PC-3 (cell line): Measurements from ENCODE around the gene INAVA. TPM values are rescaled to one million over a fixed set of nuclear protein-coding genes. Genes with fewer than 3 reads are reported as not detected.

ENCODE experiments used
- ATAC-seq: fragments of 200-7000 bp; cut with Tn5 transposase; 2 replicates; pipeline ENCODE4 v1.9.1; 2020; ENCODE audit warnings: mild to moderate bottlenecking, moderate library complexity
- BruUV-seq: library from RNA; stranded (reverse); fragments of 400-500 nt; replicated peaks from 2 replicates; lab custom pipeline; 2021; lab: Mats Ljungman, UMichigan
- CTCF ChIA-PET: fragments of 300-600 bp; sonication (Branson Sonifier 250); formaldehyde crosslinking; loops from one replicate; lab custom pipeline; 2022; ENCODE audit warnings: antibody characterized with exemption; lab: Charles Lee
- POLR2A ChIA-PET: fragments of 300-600 bp; sonication (Branson Sonifier 250); formaldehyde crosslinking; loops from one replicate; lab custom pipeline; 2022; ENCODE audit warnings: antibody characterized with exemption; ENCODE audit not compliant: unreplicated experiment; lab: Charles Lee
- DNase-seq: peaks from one replicate; pipeline ENCODE4 v3.0.0-alpha.2; 2015
- H2AFZ ChIP-seq: fragments of 300-600 bp; sonication (generic); 2 replicates; pipeline ENCODE4 v1.6.0; 2016; ENCODE audit warnings: antibody characterized with exemption, low read length
- H3F3A ChIP-seq: fragments of 300-600 bp; sonication (generic); one replicate; pipeline ENCODE4 v1.6.0; 2017; ENCODE audit warnings: antibody characterized with exemption, low read length, control low read depth, mild to moderate bottlenecking; ENCODE audit not compliant: unreplicated experiment
- H3K27ac ChIP-seq: fragments of 300-600 bp; sonication (generic); 2 replicates; pipeline ENCODE4 v1.5.1; 2016; ENCODE audit warnings: mild to moderate bottlenecking, low read length
- H3K27me3 ChIP-seq: fragments of 300-600 bp; sonication (generic); 2 replicates; pipeline ENCODE4 v1.6.1; 2016; ENCODE audit warnings: low read length, mixed read lengths
- H3K36me3 ChIP-seq: fragments of 300-600 bp; sonication (generic); 2 replicates; pipeline ENCODE4 v1.6.1; 2016; ENCODE audit warnings: low read depth, mixed run types, low read length, mixed read lengths
- H3K4me1 ChIP-seq: fragments of 300-600 bp; sonication (generic); 2 replicates; pipeline ENCODE4 v1.5.1; 2016; ENCODE audit warnings: low read length; ENCODE audit not compliant: insufficient read depth
- H3K4me2 ChIP-seq: fragments of 300-600 bp; sonication (generic); 2 replicates; pipeline ENCODE4 v1.6.0; 2016; ENCODE audit warnings: low read length
- H3K4me3 ChIP-seq: fragments of 300-600 bp; sonication (generic); 2 replicates; pipeline ENCODE4 v1.5.1; 2016; ENCODE audit warnings: mild to moderate bottlenecking, low read length, mixed read lengths
- H3K79me2 ChIP-seq: fragments of 300-600 bp; sonication (generic); 2 replicates; pipeline ENCODE4 v1.6.1; 2017; ENCODE audit warnings: low read length, mixed read lengths
- H3K9ac ChIP-seq: fragments of 300-600 bp; sonication (generic); 2 replicates; pipeline ENCODE4 v1.6.0; 2016; ENCODE audit warnings: mild to moderate bottlenecking, low read length
- H3K9me2 ChIP-seq: fragments of 300-600 bp; sonication (generic); replicated peaks from 2 replicates; pipeline ENCODE4 v1.6.1; 2016; ENCODE audit warnings: mixed run types, low read length, mixed read lengths
- H3K9me3 ChIP-seq: fragments of 300-600 bp; sonication (generic); 2 replicates; pipeline ENCODE4 v1.6.1; 2016; ENCODE audit warnings: low read length, mixed read lengths
- H4K20me1 ChIP-seq: fragments of 300-600 bp; sonication (generic); 2 replicates; pipeline ENCODE4 v1.6.1; 2016; ENCODE audit warnings: low read length, mixed read lengths
- CTCF ChIP-seq: fragments of 300-600 bp; sonication (generic); conservative IDR thresholded peaks from 2 replicates; pipeline ENCODE4 v1.5.1; 2017; ENCODE audit warnings: antibody characterized with exemption, low read depth, mild to moderate bottlenecking, low read length
- EZH2 ChIP-seq: fragments of 300-600 bp; sonication (generic); IDR thresholded peaks from one replicate; pipeline ENCODE4 v1.6.1; 2017; ENCODE audit warnings: antibody characterized with exemption, mild to moderate bottlenecking, low read length; ENCODE audit not compliant: unreplicated experiment
- EZH2phosphoT487 ChIP-seq: fragments of 300-600 bp; sonication (generic); IDR thresholded peaks from 2 replicates; pipeline ENCODE4 v1.6.1; 2018; ENCODE audit warnings: mild to moderate bottlenecking, antibody characterized with exemption, low read length, borderline replicate concordance
- intact Hi-C: fragments of 100-400 bp; cut with micrococcal nuclease; formaldehyde crosslinking; loops from 2 replicates; pipeline ENCODE4 v1.9.0; 2023
- total RNA-seq: library from RNA; depleted of rRNA; stranded (reverse); fragments of >200 nt; gene quantifications from 2 replicates; pipeline ENCODE4 v1.2.3, GENCODE V29; 2014

The INAVA gene
- total RNA-seq, 1 experiment from 2014 or later, result 102 TPM

- Histone ChIP-seq H3K4me1 (peaks cover 6% of the 10 kb centered on the region), H3K9me3 (no peaks in the 10 kb centered on the region), H2AFZ (no peak overlapping the region), H3F3A (no peaks in the 10 kb centered on the region), H3K27ac (no peak overlapping the region), H3K79me2 (no peaks in the 10 kb centered on the region), H3K27me3 (peaks cover 30% of the 10 kb centered on the region), H4K20me1 (no peaks in the 10 kb centered on the region), H3K4me3 (no peak overlapping the region), H3K9me2 (no peaks in the 10 kb centered on the region), H3K4me2 (no peak overlapping the region), H3K36me3 (peaks cover 20% of the 10 kb centered on the region), H3K9ac (no peak overlapping the region)
- CTCF ChIA-PET, result interaction anchor here (0.6 kb wide), 1 partner anchor 589 kb away, joined by 3 read pairs; no protein-coding TSS in a partner anchor
- DNase-seq (no peak), ATAC-seq (no peak)
- no TSS peak for BruUV-seq
- intact Hi-C loops, result loop anchor here (10.0 kb wide), 1 partner anchor 1062 kb away; no protein-coding TSS in a partner anchor
- POLR2A ChIA-PET, result no interaction called here
- TF ChIP-seq EZH2 (no peak), CTCF (no peak), EZH2phosphoT487 (no peak)
Measured at GRCh38 chr1:200846398-200846797, 48.3 kb upstream of the INAVA start.

- intact Hi-C loops, result loop anchor here (10.0 kb wide), 1 partner anchor 1065 kb away; no protein-coding TSS in a partner anchor
- DNase-seq (no peak), ATAC-seq (no peak)
- Histone ChIP-seq H3K4me1 (peaks cover 6% of the 10 kb centered on the region), H3K4me2 (no peak overlapping the region), H4K20me1 (no peaks in the 10 kb centered on the region), H3K9me2 (no peaks in the 10 kb centered on the region), H3K36me3 (peaks cover 26% of the 10 kb centered on the region), H3K79me2 (no peaks in the 10 kb centered on the region), H3K9me3 (no peaks in the 10 kb centered on the region), H2AFZ (no peak overlapping the region), H3K27ac (no peak overlapping the region), H3K27me3 (peaks cover 40% of the 10 kb centered on the region), H3F3A (no peaks in the 10 kb centered on the region), H3K9ac (no peak overlapping the region), H3K4me3 (no peak overlapping the region)
- ChIA-PET POLR2A (no interaction called here), CTCF (no interaction called here)
- TF ChIP-seq EZH2, result no peak
- TF ChIP-seq CTCF, result no peak
- no peak for TF ChIP-seq EZH2phosphoT487
- TSS peak; percentile 24 for BruUV-seq
Measured at GRCh38 chr1:200849430-200849829, 45.3 kb upstream of the INAVA start.

DNA sequence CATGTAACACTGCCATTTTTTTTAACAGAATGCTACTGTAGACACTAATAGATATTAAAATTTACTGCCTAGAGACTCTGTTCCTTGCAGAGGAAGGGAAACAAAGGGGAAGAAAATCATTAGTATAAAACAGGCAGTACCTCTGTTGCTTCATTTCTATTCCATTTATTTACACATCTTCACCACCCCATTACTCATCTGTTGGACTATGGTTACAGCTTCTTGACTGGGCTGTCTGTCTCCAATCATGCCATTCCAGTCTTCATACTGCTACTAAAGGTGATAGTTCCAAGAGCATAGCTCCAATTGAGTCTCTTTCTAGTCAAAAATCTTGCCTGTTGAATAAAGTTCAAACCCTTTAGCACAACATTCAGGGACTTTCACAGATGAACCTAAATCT is 44.1 kb upstream of the INAVA start:
- ChIA-PET CTCF (interaction anchor here (0.7 to 0.9 kb wide), 2 partner anchors 57 to 128 kb away, joined by 3 read pairs; no protein-coding TSS in a partner anchor), POLR2A (interaction anchor here (0.6 to 0.8 kb wide), 2 partner anchors 13 to 16 kb away, joined by 3 to 7 read pairs; no protein-coding TSS in a partner anchor)
- no peaks in the 10 kb centered on the region for H3K9me2 ChIP-seq
- peaks cover 37% of the 10 kb centered on the region for H3K27me3 ChIP-seq
- no TSS peak for BruUV-seq
- H3K4me1 ChIP-seq, result peaks cover 6% of the 10 kb centered on the region
- H3K4me3 ChIP-seq, result no peak overlapping the region
- H3K27ac ChIP-seq, result no peak overlapping the region
- TF ChIP-seq EZH2 (no peak), EZH2phosphoT487 (no peak), CTCF (no peak)
- no peaks in the 10 kb centered on the region for H4K20me1 ChIP-seq
- peak; percentile 73 for DNase-seq
- H3K4me2 ChIP-seq, result peak overlapping the region; percentile 2; the same call in 1 of the 2 replicates
- ATAC-seq, result peak; percentile 98
- no peak overlapping the region for H3K9ac ChIP-seq
- H3K79me2 ChIP-seq, result no peaks in the 10 kb centered on the region
- no peaks in the 10 kb centered on the region for H3K9me3 ChIP-seq
- H3F3A ChIP-seq, result no peaks in the 10 kb centered on the region
- intact Hi-C loops, result no loop called here
- no peak overlapping the region for H2AFZ ChIP-seq
- H3K36me3 ChIP-seq, result peaks cover 28% of the 10 kb centered on the region
